Measurements from ENCODE around the gene KLK6.
"Not testable (repeated sequence)": the region's sequence is repeated elsewhere in the genome, so short reads cannot be mapped to it uniquely, and the experiment has no call there.

The KLK6 gene

GRCh38 chr19:50994129-50994528 is 24.7 kb upstream of the KLK6 start:
- Histone ChIP-seq H3K27ac (no peak overlapping the region), H3K4me3 (no peak overlapping the region)
- no peak for DNase-seq (ENCODE audit: low spot score)
- no peak for TF ChIP-seq CTCF (IDR thresholded peaks at IDR 0.05)

- no peak overlapping the region for H3K27ac ChIP-seq
- H3K4me3 ChIP-seq, result no peak overlapping the region
- no peak for TF ChIP-seq CTCF (IDR thresholded peaks at IDR 0.05)
- DNase-seq (ENCODE audit: low spot score), result no peak
Measured at GRCh38 chr19:50992666-50993035, 23.3 kb upstream of the KLK6 start.

- not testable (repeated sequence) for DNase-seq (ENCODE audit: low spot score); H3K4me3 ChIP-seq; H3K27ac ChIP-seq
Measured at GRCh38 chr19:50984416-50984815, 15.0 kb upstream of the KLK6 start.

GRCh38 chr19:50983625-50984292 is 14.4 kb upstream of the KLK6 start, which contains the start of gene KLK7:
Gene KLK7 (minus strand): TSS chr19:50983917. CDS start chr19:50982399, 1,518 bp downstream.
- no peak for DNase-seq (ENCODE audit: low spot score)
- Histone ChIP-seq H3K27ac (no peak within 1 kb of the TSS), H3K4me3 (no peak within 1 kb of the TSS)
- no peak for TF ChIP-seq CTCF (IDR thresholded peaks at IDR 0.05)

GRCh38 chr19:50982186-50982585 is 12.8 kb upstream of the KLK6 start:
- DNase-seq (ENCODE audit: low spot score), result no peak
- no peak overlapping the region for H3K27ac ChIP-seq
- no peak overlapping the region for H3K4me3 ChIP-seq
- TF ChIP-seq CTCF (IDR thresholded peaks at IDR 0.05), result no peak

- no peak overlapping the region for H3K27ac ChIP-seq
- H3K4me3 ChIP-seq, result no peak overlapping the region
Measured at GRCh38 chr19:50981587-50982146, 12.3 kb upstream of the KLK6 start.

GRCh38 chr19:50980208-50980607 is 10.8 kb upstream of the KLK6 start:
- Histone ChIP-seq H3K27ac (no peak overlapping the region), H3K4me3 (no peak overlapping the region)
- DNase-seq (ENCODE audit: low spot score), result no peak
- TF ChIP-seq CTCF (IDR thresholded peaks at IDR 0.05), result no peak

More at GRCh38 chr19:50981587-50982146, 12.3 kb upstream of the KLK6 start:
- no peak for TF ChIP-seq CTCF (IDR thresholded peaks at IDR 0.05)
- DNase-seq (ENCODE audit: low spot score), result no peak
